Astrocyte (in vitro differentiated cells and primary cell): ENCODE results near the gene ANGPTL1. TPM values are rescaled to one million over a fixed set of nuclear protein-coding genes. Genes with fewer than 3 reads are reported as not detected.

Experiments used
- DNase-seq: peaks from one replicate; pipeline ENCODE4 v3.0.0-alpha.2; 2010; ENCODE audit warnings: low read depth
- FAIRE-seq: peaks from 2 replicates; lab custom pipeline; 2011; peaks lifted over from hg19 to GRCh38; lab: Jason Lieb, UNC
- H2AFZ ChIP-seq: 2 replicates; pipeline ENCODE4 v1.6.0; 2012; ENCODE audit warnings: low read depth, low read length, inconsistent platforms
- H3K27ac ChIP-seq: 2 replicates; pipeline ENCODE4 v1.5.1; 2011; ENCODE audit warnings: low read depth, low read length, inconsistent platforms
- H3K27me3 ChIP-seq: 2 replicates; pipeline ENCODE4 v1.6.0; 2011; ENCODE audit warnings: low read length, inconsistent platforms; ENCODE audit not compliant: insufficient read depth
- H3K36me3 ChIP-seq: 2 replicates; pipeline ENCODE4 v1.5.1; 2011; ENCODE audit warnings: low read length, inconsistent platforms; ENCODE audit not compliant: insufficient read depth
- H3K4me1 ChIP-seq: 2 replicates; pipeline ENCODE4 v1.5.1; 2011; ENCODE audit warnings: low read length, inconsistent platforms; ENCODE audit not compliant: insufficient read depth
- H3K4me2 ChIP-seq: 2 replicates; pipeline ENCODE4 v1.6.0; 2012; ENCODE audit warnings: low read length, inconsistent platforms
- H3K4me3 ChIP-seq: 2 replicates; pipeline ENCODE4 v1.5.1; 2011; ENCODE audit warnings: low read depth, mild to moderate bottlenecking, low read length, inconsistent platforms; ENCODE audit not compliant: insufficient read depth
- H3K79me2 ChIP-seq: 2 replicates; pipeline ENCODE4 v1.6.0; 2012; ENCODE audit warnings: mild to moderate bottlenecking, low read length, inconsistent platforms; ENCODE audit not compliant: insufficient read depth
- H3K9ac ChIP-seq: 2 replicates; pipeline ENCODE4 v1.6.0; 2012; ENCODE audit warnings: mild to moderate bottlenecking, low read length, inconsistent platforms
- H3K9me3 ChIP-seq: 2 replicates; pipeline ENCODE4 v1.5.1; 2012; ENCODE audit warnings: low read depth, mild to moderate bottlenecking, low read length, inconsistent platforms; ENCODE audit not compliant: insufficient read depth
- H4K20me1 ChIP-seq: 2 replicates; pipeline ENCODE4 v1.6.0; 2012; ENCODE audit warnings: low read length, inconsistent platforms; ENCODE audit not compliant: insufficient read depth
- H3K27ac Mint-ChIP-seq: one replicate; pipeline ENCODE4 v1.8.0; 2021; ENCODE audit warnings: mild to moderate bottlenecking, mixed read lengths; ENCODE audit not compliant: unreplicated experiment
- H3K27me3 Mint-ChIP-seq: one replicate; pipeline ENCODE4 v1.8.0; 2021; ENCODE audit warnings: low read depth, mixed read lengths; ENCODE audit not compliant: unreplicated experiment
- H3K36me3 Mint-ChIP-seq: one replicate; pipeline ENCODE4 v1.8.0; 2021; ENCODE audit warnings: low read depth, mixed read lengths; ENCODE audit not compliant: unreplicated experiment
- H3K4me1 Mint-ChIP-seq: one replicate; pipeline ENCODE4 v1.8.0; 2021; ENCODE audit warnings: low read depth, mixed read lengths; ENCODE audit not compliant: unreplicated experiment
- H3K4me3 Mint-ChIP-seq: one replicate; pipeline ENCODE4 v1.8.0; 2021; ENCODE audit warnings: mild to moderate bottlenecking, moderate library complexity, mixed read lengths; ENCODE audit not compliant: unreplicated experiment
- H3K9me3 Mint-ChIP-seq: one replicate; pipeline ENCODE4 v1.8.0; 2021; ENCODE audit warnings: mild to moderate bottlenecking, mixed read lengths; ENCODE audit not compliant: unreplicated experiment
- EZH2 ChIP-seq: IDR thresholded peaks from 2 replicates; pipeline ENCODE4 v1.6.1; 2012; ENCODE audit warnings: mild to moderate bottlenecking, low read length, inconsistent platforms; ENCODE audit not compliant: insufficient read depth
- total RNA-seq: library from RNA; stranded (reverse); gene quantifications from 2 replicates; pipeline ENCODE4 v1.2.1, GENCODE V29; 2021
- TF ChIP-seq, protein P1 (sequence below): IDR thresholded peaks from 2 replicates; pipeline ENCODE4 v1.5.1; 2011; ENCODE audit warnings: low read depth, mild to moderate bottlenecking, inconsistent platforms, low read length, moderate library complexity; ENCODE audit not compliant: insufficient read depth

The ANGPTL1 gene
- total RNA-seq, 1 donor from 2014 or later: 4.1 TPM

DNA sequence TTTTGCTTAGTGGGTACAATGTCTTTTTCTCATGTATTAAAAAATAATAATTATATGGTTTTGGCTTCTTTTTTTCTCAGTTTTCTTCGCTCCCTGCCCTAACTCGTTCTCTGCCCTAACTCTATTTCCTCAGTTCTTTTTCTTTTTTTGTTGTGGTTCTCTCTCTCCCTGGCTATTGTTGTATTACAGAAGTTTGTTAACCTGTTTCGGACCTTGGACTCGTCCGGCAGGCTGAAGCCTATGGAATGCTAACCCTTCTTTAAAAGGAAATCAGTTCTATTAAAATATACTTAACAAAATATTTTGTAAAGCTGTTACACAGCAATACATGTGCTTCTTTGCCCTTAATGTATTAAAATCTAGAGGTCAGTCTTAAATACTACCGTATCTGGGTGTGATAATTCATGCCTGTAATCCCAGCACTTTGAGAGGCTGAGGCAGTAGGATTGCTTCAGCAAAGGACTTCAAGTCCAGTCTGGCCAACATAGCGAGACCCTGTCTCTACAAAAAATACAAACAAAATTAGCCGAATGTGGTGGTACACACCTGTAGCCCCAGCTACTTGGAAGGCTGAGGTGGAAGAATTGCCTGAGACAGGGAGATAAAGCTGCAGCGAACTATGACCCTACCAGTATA is 64.1 kb downstream of the ANGPTL1 start:
- H3K27me3 Mint-ChIP-seq: no peaks in the 10 kb centered on the region
- Histone ChIP-seq H3K9ac (no peak overlapping the region), H3K27ac (no peak overlapping the region), H3K36me3 (no peaks in the 10 kb centered on the region), H3K4me3 (no peak overlapping the region), H4K20me1 (no peaks in the 10 kb centered on the region), H3K79me2 (no peaks in the 10 kb centered on the region), H3K27me3 (no peaks in the 10 kb centered on the region), H3K4me1 (no peaks in the 10 kb centered on the region), H2AFZ (no peak overlapping the region), H3K4me2 (no peak overlapping the region), H3K9me3 (no peaks in the 10 kb centered on the region)
- no peak overlapping the region for H3K27ac Mint-ChIP-seq
- no peak for DNase-seq
- no peaks in the 10 kb centered on the region for H3K9me3 Mint-ChIP-seq
- no peak overlapping the region for H3K4me3 Mint-ChIP-seq
- no peak for FAIRE-seq
- TF ChIP-seq, protein P1, sequence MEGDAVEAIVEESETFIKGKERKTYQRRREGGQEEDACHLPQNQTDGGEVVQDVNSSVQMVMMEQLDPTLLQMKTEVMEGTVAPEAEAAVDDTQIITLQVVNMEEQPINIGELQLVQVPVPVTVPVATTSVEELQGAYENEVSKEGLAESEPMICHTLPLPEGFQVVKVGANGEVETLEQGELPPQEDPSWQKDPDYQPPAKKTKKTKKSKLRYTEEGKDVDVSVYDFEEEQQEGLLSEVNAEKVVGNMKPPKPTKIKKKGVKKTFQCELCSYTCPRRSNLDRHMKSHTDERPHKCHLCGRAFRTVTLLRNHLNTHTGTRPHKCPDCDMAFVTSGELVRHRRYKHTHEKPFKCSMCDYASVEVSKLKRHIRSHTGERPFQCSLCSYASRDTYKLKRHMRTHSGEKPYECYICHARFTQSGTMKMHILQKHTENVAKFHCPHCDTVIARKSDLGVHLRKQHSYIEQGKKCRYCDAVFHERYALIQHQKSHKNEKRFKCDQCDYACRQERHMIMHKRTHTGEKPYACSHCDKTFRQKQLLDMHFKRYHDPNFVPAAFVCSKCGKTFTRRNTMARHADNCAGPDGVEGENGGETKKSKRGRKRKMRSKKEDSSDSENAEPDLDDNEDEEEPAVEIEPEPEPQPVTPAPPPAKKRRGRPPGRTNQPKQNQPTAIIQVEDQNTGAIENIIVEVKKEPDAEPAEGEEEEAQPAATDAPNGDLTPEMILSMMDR: no peak
- TF ChIP-seq EZH2: no peak
- H3K4me1 Mint-ChIP-seq: no peaks in the 10 kb centered on the region
- H3K36me3 Mint-ChIP-seq: peaks cover 2% of the 10 kb centered on the region

DNA sequence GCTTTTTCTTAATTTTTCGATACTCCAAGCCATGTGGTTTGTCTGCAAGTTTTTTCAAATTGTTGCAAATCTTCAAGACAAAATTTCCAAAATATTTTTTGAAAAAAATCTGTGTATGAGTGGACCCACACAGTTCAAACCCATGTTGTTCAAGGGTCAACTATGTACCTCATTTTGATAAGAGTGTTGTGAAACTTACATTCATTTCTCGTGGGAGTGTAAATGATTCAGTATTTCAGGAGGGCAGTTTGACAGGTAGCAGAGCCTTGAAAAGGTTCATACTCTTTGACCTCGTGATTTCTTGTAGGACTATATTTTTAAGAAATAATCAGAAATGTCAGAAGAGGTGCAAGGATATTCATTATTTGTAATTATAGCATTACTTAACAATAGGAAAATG is 68.0 kb downstream of the ANGPTL1 start:
- Histone ChIP-seq H2AFZ (no peak overlapping the region), H3K27ac (no peak overlapping the region), H3K79me2 (no peaks in the 10 kb centered on the region), H3K4me3 (no peak overlapping the region), H3K4me2 (no peak overlapping the region), H3K27me3 (no peaks in the 10 kb centered on the region), H3K9me3 (no peaks in the 10 kb centered on the region), H3K4me1 (no peaks in the 10 kb centered on the region), H4K20me1 (no peaks in the 10 kb centered on the region), H3K9ac (no peak overlapping the region), H3K36me3 (no peaks in the 10 kb centered on the region)
- H3K4me3 Mint-ChIP-seq: no peak overlapping the region
- no peak for TF ChIP-seq EZH2
- TF ChIP-seq, protein P1: no peak
- no peaks in the 10 kb centered on the region for H3K27me3 Mint-ChIP-seq
- FAIRE-seq (no peak), DNase-seq (no peak)
- H3K27ac Mint-ChIP-seq: no peak overlapping the region
- H3K4me1 Mint-ChIP-seq: no peaks in the 10 kb centered on the region
- peaks cover 14% of the 10 kb centered on the region for H3K36me3 Mint-ChIP-seq
- no peaks in the 10 kb centered on the region for H3K9me3 Mint-ChIP-seq

Other genes with a start within 250 kb of the ANGPTL1 start
- 33.6 and 35.4 TPM in 2 replicates for gene RALGPS2, start 145.8 kb downstream of the ANGPTL1 start, total RNA-seq
- gene FAM20B, start 154.8 kb upstream of the ANGPTL1 start, total RNA-seq: 34.0 and 39.8 TPM in 2 replicates
- 14.5 and 16.8 TPM in 2 replicates for gene TOR3A, start 211.0 kb upstream of the ANGPTL1 start, total RNA-seq